ENCODE measurements around the gene CFAP58. TPM values are rescaled to one million over a fixed set of nuclear protein-coding genes. Genes with fewer than 3 reads are reported as not detected.
A peak's percentile ranks its signal among the peaks of the same experiment; 100 is the strongest.

The CFAP58 gene
- total and polyA plus RNA-seq, 2 donors (not counting 1 experiment from before 2014, with no cell fraction given) = not detected

DNA sequence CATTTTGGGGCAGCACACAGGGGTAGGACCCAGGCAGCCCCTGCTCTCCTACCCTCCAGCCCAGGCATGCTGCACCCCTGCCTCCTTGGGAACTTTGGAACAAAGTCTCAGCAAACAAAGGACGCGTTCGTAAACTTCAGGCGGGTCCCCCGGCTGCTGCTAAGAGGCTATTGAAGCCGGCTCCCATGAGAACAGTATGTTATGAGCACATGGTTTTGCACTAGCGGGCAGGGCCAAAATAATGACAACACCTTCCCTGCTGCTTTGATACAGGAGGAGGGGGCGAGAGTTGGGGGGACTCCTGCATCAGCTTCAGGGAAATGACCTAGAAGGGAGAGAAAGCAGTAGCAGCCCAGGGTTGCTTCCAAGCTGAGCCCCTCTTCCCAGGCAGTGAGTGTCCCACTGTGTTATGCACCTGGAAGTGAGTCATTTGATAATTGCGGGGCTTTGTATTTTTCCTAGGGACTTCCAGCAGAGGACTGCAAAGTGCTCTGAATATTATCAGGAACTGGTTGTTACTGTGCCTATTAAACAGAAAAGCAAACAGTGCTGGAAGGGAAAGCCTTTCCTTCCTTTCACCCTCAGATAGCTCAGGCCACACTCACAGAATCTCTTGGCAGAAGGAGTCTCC lies 22.3 kb upstream of the CFAP58 start:
- POLR2A ChIA-PET = no interaction called here
- H3K27ac Mint-ChIP-seq = peak overlapping the region; percentile 89
- H3K27me3 ChIP-seq (replicated peaks in 1 of 4; ENCODE audit: control extremely low read depth in 1 of 4, control insufficient read depth in 3 of 4, insufficient read depth in 4 of 4, low read length in 3 of 4) = no peaks in the 10 kb centered on the region
- H3K27me3 Mint-ChIP-seq = no peaks in the 10 kb centered on the region
- no peak for DNase-seq
- no peaks in the 10 kb centered on the region for H3K9me3 ChIP-seq (ENCODE audit: control extremely low read depth in 1 of 3, control insufficient read depth in 2 of 3, insufficient read depth in 1 of 3, low read length in 2 of 3)
- intact Hi-C loops (cut with micrococcal nuclease) = no loop called here
- peaks cover 100% of the 10 kb centered on the region for H3K79me2 ChIP-seq (ENCODE audit: control insufficient read depth, insufficient read depth, low read length)
- no peak for ATAC-seq (ENCODE audit: low read depth)
- 39% methylated on average over 8 of the region's 9 CpGs for WGBS (ENCODE audit: insufficient coverage)
- H2AFZ ChIP-seq (ENCODE audit: insufficient read depth, low read depth, low read length, poor library complexity, severe bottlenecking) = no peak overlapping the region
- no peak overlapping the region for H3K4me3 ChIP-seq (ENCODE audit: control extremely low read depth in 1 of 5, extremely low read depth in 1 of 5, insufficient read depth in 1 of 5, low read depth in 2 of 5, low read length in 4 of 5)
- TF ChIP-seq, protein P1, sequence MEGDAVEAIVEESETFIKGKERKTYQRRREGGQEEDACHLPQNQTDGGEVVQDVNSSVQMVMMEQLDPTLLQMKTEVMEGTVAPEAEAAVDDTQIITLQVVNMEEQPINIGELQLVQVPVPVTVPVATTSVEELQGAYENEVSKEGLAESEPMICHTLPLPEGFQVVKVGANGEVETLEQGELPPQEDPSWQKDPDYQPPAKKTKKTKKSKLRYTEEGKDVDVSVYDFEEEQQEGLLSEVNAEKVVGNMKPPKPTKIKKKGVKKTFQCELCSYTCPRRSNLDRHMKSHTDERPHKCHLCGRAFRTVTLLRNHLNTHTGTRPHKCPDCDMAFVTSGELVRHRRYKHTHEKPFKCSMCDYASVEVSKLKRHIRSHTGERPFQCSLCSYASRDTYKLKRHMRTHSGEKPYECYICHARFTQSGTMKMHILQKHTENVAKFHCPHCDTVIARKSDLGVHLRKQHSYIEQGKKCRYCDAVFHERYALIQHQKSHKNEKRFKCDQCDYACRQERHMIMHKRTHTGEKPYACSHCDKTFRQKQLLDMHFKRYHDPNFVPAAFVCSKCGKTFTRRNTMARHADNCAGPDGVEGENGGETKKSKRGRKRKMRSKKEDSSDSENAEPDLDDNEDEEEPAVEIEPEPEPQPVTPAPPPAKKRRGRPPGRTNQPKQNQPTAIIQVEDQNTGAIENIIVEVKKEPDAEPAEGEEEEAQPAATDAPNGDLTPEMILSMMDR (IDR thresholded peaks at IDR 0.05) = no peak
- TF ChIP-seq EZH2 (IDR thresholded peaks at IDR 0.05; ENCODE audit: borderline replicate concordance, insufficient read depth, low read depth, low read length, poor library complexity, severe bottlenecking) = no peak
- H3K27ac ChIP-seq (ENCODE audit: low read length in 2 of 2) = peak overlapping the region in 1 of 2 donors; percentile 25
- H3K4me2 ChIP-seq (replicated peaks; ENCODE audit: low read depth, low read length, poor library complexity, severe bottlenecking) = peak overlapping the region; percentile 72
- peaks cover 75 to 92% of the 10 kb centered on the region in 2 donors for H3K4me1 ChIP-seq (ENCODE audit: control insufficient read depth in 2 of 2, insufficient read depth in 2 of 2, low read length in 2 of 2)
- H3K4me1 Mint-ChIP-seq = peaks cover 97% of the 10 kb centered on the region
- H3K9ac ChIP-seq (ENCODE audit: low read length) = no peak overlapping the region
- CTCF ChIA-PET = interaction anchor here (6.5 to 7.8 kb wide), 2 partner anchors 18 to 25 kb away, joined by 42 to 47 read pairs; no protein-coding TSS in a partner anchor
- H4K20me1 ChIP-seq (ENCODE audit: control insufficient read depth, insufficient read depth, low read length, poor library complexity, severe bottlenecking) = peaks cover 100% of the 10 kb centered on the region
- no peaks in the 10 kb centered on the region for H3K9me3 Mint-ChIP-seq (ENCODE audit: insufficient read depth)
- H3K36me3 ChIP-seq (replicated peaks in 1 of 2; ENCODE audit: control extremely low read depth in 1 of 2, control insufficient read depth in 1 of 2, extremely low read depth in 1 of 2, insufficient read depth in 2 of 2, low read length in 1 of 2) = peaks cover 0 to 13% of the 10 kb centered on the region in 2 experiments
- peak overlapping the region; percentile 69 for H3K4me3 Mint-ChIP-seq

DNA sequence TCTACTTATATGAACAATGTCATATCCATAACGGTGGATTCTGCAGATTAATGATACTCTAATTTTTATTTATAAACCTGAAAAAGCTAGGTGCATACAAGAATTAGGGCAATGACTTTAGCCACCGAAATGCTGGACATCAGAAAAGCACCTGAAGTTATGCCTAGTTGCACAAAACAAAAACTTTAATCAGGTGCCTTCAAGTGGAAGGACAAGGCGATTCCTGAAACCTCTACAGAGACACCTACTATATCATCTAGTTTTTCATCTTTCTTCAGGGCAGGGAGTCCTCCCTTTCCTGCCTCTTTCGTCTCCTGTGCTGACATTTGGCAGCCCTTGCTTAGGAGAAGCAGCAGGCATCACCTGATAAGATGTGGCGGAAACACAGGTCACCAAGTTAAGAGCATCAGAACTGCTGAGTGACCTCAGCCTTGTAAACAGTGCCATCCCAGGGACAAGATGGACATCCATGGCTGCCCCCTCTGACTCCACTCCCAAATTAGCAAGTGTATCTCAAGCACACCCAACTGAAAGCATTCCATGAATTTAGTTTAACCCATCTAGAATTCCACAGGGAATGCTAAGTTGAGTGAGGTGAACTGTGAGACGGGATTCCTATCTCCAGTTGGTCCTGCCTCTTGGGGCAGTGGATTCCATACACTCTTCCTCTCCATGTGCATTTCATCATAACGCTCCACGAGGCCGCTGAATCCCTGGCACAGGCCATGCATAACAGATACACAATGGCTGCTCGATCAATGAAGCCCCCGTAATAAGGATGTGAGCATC lies 21.2 kb upstream of the CFAP58 start:
- Histone ChIP-seq H2AFZ (ENCODE audit: insufficient read depth, low read depth, low read length, poor library complexity, severe bottlenecking) (no peak overlapping the region), H3K9ac (ENCODE audit: low read length) (no peak overlapping the region), H4K20me1 (ENCODE audit: control insufficient read depth, insufficient read depth, low read length, poor library complexity, severe bottlenecking) (peaks cover 100% of the 10 kb centered on the region), H3K79me2 (ENCODE audit: control insufficient read depth, insufficient read depth, low read length) (peaks cover 100% of the 10 kb centered on the region), H3K27ac (ENCODE audit: low read length in 2 of 2) (no peak overlapping the region), H3K4me2 (replicated peaks; ENCODE audit: low read depth, low read length, poor library complexity, severe bottlenecking) (no peak overlapping the region), H3K4me1 (ENCODE audit: control insufficient read depth in 2 of 2, insufficient read depth in 2 of 2, low read length in 2 of 2) (peaks cover 73 to 89% of the 10 kb centered on the region in 2 donors), H3K9me3 (ENCODE audit: control extremely low read depth in 1 of 3, control insufficient read depth in 2 of 3, insufficient read depth in 1 of 3, low read length in 2 of 3) (no peaks in the 10 kb centered on the region), H3K36me3 (replicated peaks in 1 of 2; ENCODE audit: control extremely low read depth in 1 of 2, control insufficient read depth in 1 of 2, extremely low read depth in 1 of 2, insufficient read depth in 2 of 2, low read length in 1 of 2) (peaks cover 0 to 10% of the 10 kb centered on the region in 2 experiments), H3K4me3 (ENCODE audit: control extremely low read depth in 1 of 5, extremely low read depth in 1 of 5, insufficient read depth in 1 of 5, low read depth in 2 of 5, low read length in 4 of 5) (no peak overlapping the region), H3K27me3 (replicated peaks in 1 of 4; ENCODE audit: control extremely low read depth in 1 of 4, control insufficient read depth in 3 of 4, insufficient read depth in 4 of 4, low read length in 3 of 4) (no peaks in the 10 kb centered on the region)
- WGBS (ENCODE audit: insufficient coverage) = 96% methylated on average over 5 of the region's 11 CpGs
- Mint-ChIP-seq H3K27me3 (no peaks in the 10 kb centered on the region), H3K4me3 (no peak overlapping the region), H3K4me1 (peaks cover 95% of the 10 kb centered on the region), H3K27ac (peak overlapping the region; percentile 4), H3K9me3 (ENCODE audit: insufficient read depth) (no peaks in the 10 kb centered on the region)
- no peak for ATAC-seq (ENCODE audit: low read depth)
- ChIA-PET POLR2A (no interaction called here), CTCF (interaction anchor here (6.5 to 7.8 kb wide), 2 partner anchors 17 to 26 kb away, joined by 42 to 47 read pairs; no protein-coding TSS in a partner anchor)
- intact Hi-C loops (cut with micrococcal nuclease) = no loop called here
- no peak for TF ChIP-seq EZH2 (IDR thresholded peaks at IDR 0.05; ENCODE audit: borderline replicate concordance, insufficient read depth, low read depth, low read length, poor library complexity, severe bottlenecking)
- DNase-seq = no peak

Data from B cell (primary cell).